HG02852 (cell line): ENCODE results near the gene DLG4.

Source experiments
- ATAC-seq: cut with Tn5 transposase; IDR thresholded peaks from one replicate; pipeline ENCODE4 v1.9.1; 2021; ENCODE audit warnings: mild to moderate bottlenecking, moderate library complexity; ENCODE audit not compliant: unreplicated experiment

DLG4 gene

DNA sequence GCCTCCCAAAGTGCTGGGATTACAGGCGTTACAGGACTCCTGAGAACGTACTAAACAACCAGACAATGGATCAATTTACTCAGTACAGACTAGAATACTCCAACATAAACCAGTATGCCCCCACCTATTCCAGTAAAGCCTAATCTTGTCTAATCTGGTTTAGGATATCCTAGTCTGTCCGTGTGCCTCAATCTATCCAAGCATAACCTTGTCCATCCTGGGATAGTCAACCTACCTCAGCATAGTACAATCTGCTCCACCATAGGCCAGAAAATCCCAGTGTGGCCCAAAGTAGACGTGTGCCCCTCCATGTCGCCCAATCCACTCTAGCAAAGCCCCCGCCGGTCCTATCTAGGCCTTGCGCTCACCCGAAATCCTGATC lies 14.1 kb upstream of the DLG4 start:
- ATAC-seq: no peak

DNA sequence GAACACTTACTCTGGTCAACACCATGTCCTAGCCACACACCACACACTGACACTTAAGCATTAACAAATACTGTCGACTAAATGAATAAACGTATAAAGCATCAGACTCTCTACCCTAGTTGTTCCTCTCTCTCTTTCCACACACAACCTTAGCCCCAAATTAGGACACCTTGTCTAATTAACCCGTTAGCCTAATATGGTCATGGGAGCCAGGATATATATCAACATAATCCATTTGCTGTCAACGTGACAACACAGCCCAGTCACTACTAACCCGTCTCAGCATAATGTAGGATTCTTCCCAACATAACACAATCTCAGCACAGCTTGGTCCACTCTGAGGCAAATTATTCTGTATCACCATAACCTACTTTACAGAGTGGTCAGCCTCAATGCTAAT lies 12.5 kb upstream of the DLG4 start:
- ATAC-seq: no peak

DNA sequence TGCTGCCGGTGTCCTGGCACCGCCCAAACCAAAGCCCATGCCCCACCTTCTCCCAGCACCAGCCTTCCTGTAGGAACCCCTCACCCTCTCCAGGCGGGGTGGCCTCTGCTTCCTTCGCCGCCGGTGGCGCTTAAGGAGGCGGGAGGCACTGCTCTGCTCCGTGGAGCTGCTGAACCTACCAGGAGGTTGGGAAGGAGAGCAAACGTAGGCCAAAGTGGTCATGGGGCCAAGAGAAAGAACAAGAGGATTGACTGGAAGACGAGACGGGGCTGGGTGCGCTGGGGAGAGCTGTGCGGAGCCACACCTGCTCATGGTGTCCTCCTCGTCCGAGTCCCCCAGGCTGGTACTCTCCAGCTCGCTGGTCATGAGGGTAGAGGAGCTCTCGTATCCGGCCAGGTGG lies 9.9 kb upstream of the DLG4 start:
- no peak for ATAC-seq

DNA sequence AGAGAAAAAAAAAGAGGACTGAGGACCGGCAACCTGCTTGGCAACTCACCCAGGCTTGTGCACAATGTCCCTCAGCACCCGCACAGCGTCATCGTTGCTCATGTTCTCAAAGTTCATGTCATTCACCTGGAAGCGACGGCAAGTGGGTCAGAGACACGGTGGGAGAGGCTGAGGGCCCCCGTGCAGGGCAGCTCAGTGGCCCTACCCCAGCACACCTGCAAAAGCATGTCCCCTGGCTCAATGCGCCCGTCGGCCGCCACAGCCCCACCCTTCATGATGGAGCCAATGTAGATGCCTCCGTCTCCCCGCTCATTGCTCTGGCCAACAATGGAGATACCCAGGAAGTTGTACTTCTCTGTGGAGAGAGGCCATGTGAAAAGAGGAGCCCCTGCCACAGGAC lies 9.3 kb upstream of the DLG4 start:
- ATAC-seq: no peak

DNA sequence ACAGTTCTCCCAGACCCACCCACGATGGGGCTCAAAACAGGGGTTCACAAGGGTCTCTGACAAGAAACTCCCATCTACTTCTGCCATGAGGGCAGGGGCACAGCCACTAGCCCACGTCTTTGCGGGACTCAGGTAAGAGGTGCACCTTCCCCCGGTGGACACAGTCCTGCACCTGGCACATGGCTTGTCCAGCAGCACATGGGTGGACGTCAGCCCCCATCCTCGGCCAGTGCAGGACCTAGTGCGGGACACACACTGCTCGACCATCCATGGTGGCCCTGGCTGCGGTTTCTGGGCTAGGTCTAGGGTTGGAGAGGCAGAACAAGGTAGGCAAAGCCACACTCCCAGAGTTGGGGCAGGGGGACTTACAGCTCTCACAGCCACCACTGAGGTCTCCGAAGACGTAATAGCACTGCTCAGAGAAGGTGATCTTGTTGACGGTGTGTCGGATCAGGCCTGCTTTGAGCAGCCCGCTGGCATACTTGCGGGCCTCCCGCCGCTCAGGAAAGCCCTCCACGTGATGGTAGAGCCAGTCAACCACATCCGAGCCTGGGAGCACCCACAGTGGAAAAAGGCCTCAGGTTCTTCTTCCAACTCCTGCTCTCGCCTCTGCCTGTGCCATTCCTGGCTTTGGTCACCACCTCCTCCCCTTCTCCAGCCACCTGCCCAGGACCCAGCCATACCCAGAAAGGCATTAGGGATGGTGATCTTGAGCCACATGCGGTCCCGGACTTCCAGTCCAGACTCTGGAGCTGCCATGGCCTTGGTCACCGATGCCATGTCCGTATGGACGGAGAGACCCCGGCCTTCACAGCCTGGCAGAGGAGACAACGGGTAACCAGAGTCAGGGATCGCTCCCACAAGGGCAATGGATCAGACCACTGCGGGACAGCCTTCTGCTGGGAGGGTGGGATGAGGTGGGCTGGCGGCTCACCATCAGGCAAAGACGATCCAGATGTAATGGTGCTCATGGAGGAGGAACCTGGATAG lies 7.4 kb upstream of the DLG4 start:
- ATAC-seq: no peak

DNA sequence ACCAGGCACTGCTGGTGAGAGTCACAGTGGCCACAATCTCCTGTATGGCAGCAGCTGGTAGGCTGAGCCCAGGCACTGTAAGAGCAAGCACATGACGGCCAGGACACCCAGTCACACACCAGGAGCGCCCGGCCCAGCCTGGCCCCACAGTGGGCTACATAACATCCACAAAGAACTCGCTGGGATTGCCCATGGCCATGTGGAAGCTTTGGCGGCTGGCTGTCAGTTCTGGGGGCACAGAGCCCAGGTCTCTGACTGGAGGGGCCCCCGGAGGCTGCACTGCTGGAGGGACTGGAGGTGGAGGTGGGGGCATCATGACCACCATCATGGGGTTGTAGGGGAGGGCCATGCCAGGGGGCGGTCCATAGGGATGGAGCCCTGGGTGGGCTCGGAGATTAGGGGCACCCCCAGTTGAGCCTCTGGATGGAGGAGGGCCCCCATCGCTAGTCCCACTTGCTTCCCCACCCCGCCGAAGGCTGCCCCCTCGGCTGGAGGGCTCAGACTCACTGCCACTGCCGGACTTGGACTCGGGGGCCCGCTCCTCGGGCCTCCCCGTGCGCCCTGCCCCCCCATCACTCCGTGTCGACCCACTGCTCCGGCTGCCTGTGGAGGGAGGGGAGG lies 6.2 kb upstream of the DLG4 start:
- no peak for ATAC-seq

DNA sequence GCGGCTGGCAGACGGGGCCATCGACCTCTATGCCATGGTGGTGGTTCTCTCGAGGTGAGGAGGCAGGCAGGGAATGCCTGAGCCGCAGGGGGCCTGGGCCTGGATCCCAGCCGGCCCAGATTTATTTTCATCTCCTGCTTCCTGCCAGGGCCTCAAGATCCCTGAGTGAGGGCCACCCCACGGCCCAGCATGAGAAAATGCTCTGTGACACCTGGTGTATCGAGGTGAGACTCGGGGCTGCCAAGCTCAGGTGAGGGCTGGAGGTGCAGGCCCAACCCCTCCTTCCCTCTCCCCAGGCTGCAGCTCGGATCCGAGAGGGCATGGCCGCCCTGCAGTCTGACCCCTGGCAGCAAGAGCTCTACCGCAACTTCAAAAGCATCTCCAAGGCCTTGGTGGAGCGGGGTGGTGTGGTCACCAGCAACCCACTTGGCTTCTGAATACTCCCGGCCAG lies 5.0 kb upstream of the DLG4 start:
- ATAC-seq: no peak

DNA sequence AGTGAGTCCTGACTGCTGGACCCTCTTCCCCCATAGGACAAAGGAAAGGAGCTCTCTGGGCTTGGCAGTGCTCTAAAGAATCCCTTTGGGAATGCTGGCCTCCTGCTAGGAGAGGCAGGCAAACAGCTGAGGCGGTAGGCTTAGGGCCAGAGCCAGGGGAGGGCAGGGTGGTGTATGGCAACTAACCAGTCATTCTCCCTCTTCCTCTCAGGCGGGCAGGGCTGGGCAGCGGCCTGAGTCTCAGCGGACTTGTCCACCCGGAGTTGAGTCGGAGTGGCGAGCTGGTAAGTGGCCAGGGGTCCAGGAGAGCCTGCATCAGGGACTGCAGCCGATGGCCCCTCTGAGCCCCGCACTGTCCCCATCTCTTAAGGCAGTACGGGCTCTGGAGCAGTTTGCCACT lies 4.5 kb upstream of the DLG4 start:
- ATAC-seq: no peak

DNA sequence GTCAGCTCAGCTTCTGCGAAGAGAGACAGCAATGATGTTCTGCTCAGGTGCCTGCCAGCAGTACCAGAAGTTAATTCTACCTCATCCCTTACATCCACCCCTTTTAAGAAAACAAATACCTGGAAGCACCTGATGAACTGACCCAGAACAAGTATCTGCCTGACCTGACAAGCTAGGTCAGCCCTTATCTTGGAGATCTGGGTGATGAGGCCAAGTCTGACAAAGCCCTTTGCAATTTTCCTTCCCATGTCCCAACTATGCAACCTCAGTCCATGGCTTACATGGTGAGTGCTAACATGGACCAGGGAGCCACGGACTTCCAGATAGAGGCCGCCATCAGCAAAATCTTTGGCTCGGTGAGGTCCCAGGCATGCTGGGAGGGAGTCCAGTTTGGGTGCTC lies 3.7 kb upstream of the DLG4 start:
- ATAC-seq: no peak

DNA sequence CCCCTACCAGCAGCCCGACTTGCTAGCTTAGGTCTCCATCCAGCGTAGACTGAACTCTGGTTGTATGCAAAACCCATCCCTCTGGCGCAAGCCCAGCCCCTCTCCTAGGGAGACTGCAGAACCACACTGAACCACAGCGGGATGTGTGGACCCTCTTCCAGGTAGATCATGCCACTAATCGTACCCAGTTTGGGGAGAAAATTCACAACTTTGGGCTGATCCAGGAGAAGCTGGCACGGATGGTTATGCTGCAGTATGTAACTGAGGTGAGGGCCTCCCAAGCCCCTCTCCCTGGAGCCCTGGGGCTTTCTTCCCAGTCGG lies 3.3 kb upstream of the DLG4 start:
- ATAC-seq: no peak

DNA sequence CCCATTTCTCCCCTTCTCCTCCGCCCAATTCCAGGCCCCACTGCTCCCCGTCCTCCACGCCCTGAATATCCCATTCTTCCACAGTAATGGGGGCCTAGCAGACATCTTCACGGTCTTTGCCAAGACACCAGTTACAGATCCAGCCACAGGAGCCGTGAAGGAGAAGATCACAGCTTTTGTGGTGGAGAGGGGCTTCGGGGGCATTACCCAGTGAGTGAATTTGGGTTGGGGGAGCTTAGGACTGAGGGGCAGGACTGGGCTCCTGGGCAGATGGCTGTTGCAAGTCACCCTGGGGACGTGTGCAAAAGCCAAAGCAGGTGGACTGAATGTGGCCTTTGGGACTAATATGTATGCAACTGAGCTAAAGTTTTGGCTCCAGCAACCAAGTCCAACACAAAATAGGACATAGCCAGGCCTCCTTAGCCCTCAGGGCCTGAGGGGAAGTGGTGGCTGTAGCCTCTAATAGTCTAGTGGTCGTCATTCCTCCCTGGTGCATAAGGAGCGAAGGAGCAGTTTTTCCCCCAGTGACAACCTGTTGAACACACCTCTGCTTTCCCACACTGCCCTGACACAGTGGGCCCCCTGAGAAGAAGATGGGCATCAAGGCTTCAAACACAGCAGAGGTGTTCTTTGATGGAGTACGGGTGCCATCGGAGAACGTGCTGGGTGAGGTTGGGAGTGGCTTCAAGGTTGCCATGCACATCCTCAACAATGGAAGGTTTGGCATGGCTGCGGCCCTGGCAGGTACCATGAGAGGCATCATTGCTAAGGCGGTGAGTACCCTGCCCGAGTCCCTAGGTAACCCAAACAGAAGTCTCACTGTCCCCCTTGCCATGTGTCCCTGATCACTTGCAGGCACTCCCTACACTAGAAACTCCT lies 2.7 kb upstream of the DLG4 start:
- ATAC-seq: no peak

DNA sequence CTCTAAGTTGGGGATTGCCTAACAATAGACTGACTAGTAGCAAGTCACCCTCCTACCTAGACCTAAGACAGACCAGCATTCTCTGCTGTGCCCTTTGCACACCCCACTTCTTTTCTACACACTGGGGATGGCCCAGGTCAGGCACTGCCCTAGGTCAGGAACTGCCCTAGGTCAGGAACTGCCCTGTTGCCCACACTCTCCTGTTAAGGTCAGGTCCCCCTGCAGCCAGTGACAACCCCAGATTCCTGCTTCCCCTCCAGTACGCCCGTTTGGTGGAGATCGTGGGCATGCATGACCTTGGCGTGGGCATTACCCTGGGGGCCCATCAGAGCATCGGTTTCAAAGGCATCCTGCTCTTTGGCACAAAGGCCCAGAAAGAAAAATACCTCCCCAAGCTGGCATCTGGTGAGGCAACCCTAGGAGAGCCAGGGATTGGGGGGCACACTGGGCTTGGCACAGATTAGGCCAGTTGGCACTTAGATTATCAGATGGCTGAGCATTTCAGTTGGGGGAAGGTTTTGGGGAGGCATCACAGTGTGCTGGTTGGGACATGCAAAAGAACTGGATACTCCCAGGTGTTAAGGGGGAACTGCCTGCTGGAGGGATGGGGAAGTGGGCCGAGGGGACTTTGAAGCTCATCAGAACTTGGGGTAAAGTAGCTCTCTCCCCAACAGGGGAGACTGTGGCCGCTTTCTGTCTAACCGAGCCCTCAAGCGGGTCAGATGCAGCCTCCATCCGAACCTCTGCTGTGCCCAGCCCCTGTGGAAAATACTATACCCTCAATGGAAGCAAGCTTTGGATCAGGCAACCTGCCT lies 1.8 kb upstream of the DLG4 start:
- no peak for ATAC-seq

DNA sequence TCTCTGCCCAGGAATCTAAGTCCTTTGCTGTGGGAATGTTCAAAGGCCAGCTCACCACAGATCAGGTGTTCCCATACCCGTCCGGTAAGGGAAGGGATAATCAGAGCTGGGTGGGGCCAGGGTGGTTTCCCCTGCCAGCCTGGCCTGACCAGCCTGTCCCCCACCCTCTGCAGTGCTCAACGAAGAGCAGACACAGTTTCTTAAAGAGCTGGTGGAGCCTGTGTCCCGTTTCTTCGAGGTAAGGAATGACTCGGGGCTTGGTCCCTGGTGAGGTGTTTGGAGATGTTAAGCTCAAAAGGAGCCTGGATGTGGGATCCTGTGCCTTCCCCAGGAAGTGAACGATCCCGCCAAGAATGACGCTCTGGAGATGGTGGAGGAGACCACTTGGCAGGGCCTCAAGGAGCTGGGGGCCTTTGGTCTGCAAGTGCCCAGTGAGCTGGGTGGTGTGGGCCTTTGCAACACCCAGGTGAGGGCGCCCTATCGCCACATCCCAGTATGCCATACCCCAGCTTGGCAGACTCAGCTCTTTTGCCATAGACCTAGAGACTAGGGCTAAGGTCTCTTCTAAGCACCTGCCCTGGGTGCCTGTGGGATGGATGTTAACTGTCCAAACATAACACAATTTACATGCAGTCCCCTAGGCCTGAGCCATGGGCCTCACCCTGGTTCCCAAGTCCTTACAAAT lies 1.1 kb upstream of the DLG4 start:
- no peak for ATAC-seq

DNA sequence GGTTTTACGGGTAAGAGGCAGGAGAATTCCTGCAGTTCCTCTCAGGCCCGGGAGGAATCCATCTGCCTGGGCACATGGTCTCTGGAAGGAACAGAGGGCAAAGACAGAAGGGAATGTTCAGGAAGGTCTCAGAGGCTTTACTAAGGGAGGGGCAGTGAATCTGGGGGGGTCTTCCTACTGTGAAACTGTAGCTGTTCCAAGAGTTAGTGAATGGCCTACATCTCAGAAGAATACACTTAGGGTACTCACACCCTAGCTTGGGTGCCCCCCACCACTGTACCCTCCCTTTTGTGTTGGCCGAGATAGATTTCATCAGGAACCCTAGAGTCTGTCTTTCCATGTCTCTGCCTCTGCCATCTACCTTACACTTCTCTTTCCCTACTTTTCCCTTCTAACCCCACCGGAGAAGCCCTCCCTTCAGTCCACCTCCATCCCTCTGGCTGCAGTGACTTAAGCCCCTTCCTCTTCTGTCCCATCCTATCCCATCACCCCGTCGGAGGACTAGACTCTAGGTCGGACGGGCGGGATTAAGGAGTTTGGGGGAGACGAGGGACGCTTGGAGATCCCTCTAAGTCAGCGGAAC lies 316 bp downstream of the DLG4 start:
- ATAC-seq: no peak

DNA sequence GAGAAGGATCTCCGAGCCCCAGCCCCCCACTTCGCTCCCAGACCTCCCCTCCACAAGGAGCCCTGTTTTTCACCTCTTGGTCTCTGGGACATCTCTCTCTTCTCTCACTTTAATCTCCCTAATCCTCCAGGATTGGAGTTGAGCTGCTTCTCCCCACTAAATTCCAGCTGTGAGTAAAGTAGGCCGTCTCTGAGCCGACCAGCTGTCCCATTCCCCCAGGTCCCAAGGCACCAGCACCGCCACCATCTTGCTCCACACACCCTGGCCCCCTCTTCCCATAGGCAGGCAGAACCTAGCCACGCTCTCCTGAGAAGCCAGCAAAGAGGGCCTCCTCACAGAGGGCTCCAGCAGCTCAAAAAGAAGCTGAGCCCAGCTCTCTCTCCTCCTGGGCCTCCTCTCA lies 878 bp downstream of the DLG4 start:
- ATAC-seq: no peak

DNA sequence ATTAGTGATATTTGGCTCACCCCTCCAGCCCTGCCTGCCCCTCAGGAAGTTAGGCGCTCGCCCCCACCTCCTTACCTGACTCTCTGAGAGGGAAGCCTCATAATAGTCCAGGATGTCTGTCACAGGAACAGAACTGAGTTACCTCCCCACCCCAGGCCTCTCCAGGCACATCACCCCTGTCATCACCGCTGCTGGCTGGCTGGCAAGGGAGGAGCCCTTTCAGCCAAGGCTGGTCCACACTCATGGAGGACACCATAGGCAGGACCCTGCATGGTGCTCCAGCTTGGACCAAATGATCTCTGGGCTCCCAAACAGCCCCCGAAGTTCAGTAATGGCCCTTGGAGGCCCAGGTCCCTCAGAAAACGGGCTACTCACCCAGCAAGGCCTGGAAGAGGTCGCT lies 1.5 kb downstream of the DLG4 start:
- no peak for ATAC-seq

DNA sequence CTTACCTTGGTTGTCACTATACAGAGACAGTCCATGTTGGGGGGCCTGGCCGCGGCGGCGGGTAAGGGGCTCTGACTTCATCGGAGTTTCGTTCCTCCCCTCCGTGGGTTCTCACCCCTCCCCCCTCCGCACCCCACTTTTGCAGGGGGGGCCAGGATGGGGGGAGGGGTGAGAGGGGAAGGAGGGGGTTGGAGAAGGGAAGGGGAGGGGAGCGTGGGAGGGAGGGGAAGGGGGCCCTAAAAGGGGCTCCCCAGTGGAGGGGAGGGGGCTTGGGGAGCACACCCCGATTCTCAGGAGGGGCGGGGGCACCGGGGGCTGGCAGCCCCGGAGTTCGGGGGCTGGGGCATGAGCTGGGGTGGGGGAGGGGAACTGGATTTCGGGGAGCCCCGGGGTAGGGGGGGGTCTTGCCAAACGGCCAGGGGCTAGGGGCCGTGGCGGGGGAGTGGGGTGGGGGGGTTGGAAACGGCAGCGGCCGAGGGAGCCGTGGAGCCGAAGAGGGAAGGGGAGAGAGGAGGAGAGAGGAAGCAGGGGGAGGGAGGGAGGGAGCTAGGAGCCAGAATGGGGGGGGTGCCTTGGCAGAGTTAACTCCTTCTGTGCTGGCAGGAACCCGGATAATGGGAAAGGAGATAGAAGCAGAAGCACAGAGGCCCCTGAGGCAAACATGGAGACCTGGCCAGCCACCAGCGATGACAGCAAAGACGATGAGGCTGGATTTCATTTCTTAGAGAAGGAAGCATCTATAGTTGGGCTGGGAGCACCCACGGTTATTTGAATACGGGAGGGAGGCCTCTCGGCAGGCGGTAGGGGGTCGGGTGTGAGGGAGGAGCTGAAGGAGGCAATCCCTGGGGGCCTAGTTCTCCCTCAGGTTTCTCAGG lies 2.3 kb downstream of the DLG4 start:
- ATAC-seq: no peak

DNA sequence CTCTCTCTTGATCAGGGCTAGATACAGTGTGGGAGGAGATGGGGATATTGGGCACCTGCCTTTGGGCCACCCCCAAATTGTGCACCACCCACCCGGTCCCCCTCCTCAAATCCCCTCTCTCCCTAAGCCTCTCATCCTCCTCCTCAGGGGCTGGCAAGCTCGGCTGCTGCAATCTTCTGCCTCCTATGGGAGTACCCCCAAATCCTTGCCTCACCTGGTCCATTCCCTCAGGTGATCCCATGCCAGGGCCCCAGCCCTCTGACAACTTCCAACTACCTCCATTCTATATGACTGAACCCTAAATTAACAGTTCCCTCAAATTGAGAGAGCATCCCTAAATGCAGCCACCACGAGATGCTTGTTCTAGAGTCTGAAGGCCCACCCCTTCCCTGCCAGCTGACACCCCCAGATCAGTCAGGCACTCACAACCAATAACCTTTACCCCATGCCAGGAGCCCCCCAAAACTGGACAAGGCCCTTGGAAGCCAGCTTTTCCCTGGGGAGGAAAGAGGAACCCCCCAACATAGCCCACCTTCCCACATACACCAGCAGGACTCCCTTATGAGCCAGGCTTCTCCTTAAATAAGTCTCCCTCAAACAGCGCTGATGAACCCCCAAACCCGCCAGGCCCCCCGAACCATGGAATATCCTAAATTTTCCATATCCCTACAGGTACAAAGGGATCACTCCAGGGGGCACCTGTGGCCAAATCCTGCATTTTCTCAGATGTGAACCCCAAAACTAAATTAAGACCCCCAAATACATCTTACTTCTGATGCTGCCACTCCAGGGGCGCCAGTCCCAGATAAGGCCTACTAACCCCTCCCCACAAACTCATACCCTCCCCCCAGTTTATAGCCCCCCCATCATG lies 3.2 kb downstream of the DLG4 start:
- ATAC-seq: no peak
